ENCODE results near the gene CDH4. TPM values are rescaled to one million over a fixed set of nuclear protein-coding genes. Genes with fewer than 3 reads are reported as not detected.
"Not testable (repeated sequence)": the region's sequence is repeated elsewhere in the genome, so short reads cannot be mapped to it uniquely, and the experiment has no call there.

The CDH4 gene
- polyA plus RNA-seq, 5 donors, result 3.6 to 8.1 (median 4.7) TPM

DNA sequence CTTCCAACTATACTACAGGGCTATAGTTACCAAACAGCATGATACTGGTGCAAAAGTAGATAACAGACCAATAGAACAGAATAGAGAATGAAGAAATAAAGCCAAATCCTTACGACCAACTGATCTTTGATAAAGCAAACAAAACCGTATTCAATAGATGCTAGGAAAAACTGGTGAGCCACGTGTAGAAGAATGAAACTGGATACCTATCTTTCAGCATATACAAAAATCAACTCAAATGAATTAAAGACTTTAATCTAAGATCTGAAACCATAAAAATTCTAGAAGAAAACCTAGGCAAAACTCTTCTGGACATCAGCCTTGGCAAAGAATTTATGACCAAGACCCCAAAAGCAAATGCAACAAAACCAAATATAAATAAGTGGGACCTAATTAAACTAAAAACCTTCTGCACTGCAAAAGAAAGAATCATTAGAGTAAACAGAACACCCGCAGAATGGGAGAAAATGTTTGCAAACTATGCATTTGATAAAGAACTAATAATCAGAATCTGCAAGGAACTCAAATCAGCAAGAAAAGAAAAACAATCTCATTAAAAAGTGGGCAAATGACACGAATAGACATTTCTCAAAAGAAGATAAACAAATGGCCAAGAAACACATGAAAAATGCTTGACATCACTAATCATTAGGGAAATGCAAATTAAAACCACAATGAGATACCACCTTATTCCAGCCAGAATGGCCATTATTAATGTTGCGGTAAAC is 703.8 kb downstream of the CDH4 start:
- no peak for DNase-seq

DNA sequence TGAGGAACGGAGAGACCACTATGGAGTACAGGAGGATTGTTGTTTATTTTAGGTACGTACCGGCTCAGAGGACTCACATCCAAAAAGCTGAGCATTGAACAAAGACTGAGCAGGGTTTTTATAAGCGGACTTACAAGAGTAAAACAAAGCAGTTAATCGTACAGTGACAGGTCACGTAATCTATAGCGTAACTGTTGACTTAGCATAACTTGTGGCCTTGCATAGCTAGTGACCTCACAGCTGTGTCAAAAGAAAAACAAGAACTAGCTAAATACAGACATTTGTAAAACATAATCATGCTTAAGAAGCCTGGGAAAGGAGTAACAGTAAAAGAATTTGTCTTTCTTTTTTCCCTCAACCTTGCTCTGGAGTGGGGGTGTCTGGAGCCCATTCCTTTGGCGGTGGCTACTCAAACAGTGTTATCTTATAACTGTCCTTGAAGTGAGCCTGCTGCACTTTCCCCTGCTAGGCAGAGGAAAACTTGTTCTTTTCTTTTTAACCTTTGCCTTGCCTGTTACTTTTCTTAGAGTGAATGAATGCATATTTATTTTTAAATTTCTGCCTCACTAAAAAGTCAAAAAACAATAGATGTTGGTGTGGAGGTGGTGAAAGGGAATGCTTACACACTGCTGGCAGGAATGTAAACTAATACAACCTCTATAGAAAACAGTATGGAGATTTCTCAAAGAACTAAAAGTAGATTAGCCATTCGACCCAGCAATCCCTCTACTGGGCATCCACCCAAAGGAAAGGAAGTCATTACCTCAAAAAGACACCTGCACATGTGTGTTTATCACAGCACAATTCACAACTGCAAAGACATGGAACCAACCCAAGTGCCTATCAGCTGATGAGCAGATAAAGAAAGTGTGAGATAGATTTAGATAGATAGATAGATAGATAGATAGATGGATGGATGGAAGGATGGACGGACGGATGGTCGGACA is 704.6 kb downstream of the CDH4 start:
- no peak for DNase-seq

DNA sequence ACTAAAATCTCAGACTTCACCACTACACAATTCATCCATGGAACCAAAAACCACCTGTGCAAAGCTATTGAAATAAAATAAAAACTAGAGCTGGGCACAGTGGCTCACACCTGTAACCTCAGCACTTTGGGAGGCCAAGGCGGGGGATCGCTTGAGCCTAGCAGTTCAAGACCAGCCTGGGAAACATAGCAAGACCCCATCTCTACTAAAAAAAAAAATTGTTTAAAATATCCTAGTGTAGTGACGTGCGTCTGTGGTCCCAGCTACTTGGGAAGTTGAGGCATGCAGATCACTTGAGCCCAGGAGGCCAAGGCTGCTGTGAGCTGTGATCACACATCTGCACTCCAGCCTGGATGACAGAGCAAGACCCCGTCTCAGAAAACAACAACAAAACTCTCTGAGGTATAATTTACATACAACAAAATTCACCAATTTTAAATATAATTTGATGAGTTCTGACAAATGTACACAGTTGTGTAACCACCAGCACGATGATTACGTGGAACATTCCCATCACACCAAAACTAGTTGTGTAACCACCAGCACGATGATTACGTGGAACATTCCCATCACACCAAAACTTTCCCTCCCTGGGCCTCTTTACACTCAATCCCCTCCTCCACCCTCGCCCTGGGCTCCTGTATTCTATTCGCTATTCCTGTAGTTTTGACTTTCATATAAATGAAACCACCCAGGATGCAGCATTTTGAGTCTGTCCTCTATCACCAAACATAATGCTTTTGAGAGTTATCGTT is 706.1 kb downstream of the CDH4 start:
- no peak for DNase-seq

DNA sequence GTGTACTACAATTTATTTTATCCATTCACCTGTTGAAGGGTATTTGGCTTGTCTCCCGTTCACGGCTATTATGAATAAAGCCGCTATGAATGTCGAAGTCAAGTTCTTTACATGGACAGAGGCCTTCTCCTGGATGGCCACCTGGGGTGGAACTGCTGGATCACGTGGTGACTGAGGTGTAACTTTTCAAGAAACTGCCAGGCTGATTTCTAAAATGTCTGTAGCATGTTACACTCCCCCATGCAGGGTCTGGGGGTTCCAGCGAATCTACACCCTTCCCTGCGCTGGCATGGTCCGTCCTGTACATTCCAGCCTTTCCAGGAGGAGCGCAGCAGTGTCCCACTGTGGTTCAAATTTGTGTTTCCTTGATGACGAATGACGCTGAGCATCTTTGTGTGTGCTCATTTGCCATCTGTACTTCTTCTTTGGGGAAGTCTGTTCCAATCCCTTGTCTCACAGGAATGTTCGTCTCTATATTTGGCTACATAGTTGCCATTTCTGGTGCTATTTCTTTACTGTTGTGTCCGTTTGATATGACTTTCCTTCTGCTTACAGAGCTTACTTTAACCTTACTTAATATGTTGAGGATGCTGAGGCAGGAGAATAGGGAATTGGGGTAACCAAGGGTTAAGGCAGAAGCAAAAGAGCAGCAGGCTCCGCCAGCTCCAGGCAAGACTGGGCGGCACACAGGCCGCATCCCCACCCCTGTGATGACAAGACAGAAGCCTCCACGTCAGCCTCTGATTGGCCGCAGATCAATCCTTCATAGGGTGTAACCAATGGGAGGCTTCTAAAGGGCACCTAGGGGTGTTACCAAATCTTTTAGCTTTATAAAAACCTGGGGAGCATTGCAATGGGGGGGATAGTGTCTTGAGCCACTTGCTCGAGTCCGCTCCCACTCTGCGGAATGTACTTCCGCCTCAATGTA is 707.0 kb downstream of the CDH4 start:
- DNase-seq, result no peak

DNA sequence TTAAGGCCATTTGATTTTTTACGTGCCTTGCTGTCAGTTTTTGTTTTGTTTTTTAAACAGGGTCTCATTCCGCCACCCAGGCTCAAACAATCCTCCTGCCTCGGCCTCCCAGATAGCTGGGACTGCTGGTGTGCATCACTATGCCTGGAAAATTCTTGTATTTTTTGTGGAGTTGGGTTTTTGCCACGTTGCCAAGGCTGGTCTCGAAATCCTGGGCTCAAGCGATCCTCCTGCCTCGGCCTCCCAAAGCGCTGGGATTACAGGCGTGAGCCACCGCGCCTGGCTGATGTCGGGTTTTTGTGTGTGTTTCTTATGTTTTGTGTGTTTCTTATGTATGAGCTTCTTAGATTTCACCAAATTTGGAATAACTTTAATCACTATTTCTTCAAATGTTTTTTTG is 708.8 kb downstream of the CDH4 start:
- no peak for DNase-seq

DNA sequence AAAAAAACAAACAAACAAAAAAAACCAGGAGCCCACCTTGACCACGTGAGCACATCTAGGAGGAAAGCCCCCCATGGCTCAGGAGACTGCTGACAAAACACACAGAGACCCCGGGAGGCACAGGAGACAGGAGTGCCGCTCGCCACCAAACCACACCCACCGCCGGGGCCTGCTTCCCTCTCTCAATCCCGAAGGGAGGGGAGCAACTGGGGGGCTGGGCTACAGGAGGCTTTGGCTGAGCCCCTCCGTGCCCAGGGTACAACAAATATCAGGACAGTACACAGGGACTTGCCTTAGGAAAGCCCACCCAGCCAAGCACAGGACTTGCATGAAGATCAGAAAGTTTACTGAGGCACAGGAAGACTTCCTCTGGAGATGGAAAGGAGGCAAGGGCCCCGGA is 711.1 kb downstream of the CDH4 start:
- no peak for DNase-seq

DNA sequence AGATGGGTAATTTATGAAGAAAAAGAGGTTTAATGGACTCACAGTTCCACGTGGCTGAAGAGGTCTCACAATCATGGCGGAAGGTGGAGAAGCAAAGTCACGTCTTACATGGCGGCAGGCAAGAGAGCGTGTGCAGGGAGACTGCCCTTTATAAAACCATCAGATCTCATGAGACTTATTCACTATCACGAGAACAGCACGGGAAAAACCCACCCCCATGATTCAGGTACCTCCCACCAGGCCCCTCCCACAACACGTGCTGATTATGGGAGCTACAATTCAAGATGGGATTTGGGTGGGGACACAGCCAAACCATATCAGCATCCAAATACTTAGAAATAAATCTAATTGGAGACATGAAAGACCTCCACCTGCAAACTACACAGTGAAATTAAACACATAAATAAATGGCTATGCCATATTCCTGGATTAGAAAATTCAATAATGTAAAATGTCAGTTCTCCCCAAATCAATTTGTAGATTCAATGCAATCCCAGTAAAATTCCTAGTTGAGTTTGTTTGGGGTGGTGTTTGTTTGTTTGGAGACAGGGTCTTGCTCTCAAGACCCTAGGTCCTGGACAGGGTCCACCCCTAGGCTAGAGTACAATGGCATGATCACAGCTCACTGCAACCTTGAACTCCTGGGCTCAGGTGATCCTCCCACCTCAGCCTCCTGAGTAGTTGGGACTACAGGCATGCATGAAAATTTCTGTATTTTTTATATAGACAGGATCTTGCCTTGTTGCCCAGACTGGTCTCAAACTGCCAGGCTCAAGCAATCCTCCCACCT is 712.0 kb downstream of the CDH4 start:
- no peak for DNase-seq

DNA sequence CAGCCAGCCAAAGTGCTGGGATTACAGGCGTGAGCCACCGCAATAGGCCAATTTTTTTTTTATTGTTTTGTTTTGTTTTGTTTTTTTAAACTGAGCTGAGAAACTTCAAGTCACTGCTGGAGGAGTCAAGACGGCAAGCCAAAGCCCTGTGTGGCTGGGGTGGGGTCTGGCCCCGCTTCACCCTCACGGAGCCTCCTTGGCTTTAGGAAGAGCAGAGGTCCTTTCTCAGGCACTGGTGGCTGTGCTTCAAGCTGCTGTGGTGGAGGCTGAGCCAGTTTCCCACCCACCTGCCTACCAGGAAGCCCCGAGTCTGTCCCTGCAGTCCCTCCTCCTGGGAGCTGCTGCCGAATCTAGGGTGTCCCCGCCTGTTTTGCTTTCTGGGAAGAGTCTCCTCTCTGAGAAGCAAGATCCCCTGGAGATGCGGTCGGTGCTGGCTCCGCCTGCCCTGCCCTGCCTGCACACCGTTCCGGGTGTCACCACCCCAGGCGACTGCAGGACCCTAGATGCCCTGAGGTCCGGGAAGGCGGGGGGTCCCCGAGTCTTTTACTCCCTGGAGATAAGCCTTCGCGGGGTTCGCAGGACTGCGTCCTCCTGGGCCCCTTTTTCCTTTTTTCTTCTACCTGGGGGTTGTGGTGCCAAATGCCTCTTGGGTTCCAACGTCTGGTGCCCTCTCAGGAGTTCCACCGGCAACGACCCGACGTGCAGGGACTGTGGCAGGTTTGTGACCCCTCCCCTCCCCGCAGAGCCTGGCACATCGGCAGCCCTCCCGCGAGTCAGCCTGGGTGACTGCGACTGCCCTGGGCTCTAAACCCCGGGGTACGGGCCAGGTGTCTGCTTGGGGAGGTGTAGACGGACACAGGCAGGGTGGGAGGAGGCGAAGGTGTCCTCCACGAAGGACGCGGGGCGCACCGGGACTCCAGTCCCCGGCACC is 712.9 kb downstream of the CDH4 start:
- DNase-seq, result no peak

DNA sequence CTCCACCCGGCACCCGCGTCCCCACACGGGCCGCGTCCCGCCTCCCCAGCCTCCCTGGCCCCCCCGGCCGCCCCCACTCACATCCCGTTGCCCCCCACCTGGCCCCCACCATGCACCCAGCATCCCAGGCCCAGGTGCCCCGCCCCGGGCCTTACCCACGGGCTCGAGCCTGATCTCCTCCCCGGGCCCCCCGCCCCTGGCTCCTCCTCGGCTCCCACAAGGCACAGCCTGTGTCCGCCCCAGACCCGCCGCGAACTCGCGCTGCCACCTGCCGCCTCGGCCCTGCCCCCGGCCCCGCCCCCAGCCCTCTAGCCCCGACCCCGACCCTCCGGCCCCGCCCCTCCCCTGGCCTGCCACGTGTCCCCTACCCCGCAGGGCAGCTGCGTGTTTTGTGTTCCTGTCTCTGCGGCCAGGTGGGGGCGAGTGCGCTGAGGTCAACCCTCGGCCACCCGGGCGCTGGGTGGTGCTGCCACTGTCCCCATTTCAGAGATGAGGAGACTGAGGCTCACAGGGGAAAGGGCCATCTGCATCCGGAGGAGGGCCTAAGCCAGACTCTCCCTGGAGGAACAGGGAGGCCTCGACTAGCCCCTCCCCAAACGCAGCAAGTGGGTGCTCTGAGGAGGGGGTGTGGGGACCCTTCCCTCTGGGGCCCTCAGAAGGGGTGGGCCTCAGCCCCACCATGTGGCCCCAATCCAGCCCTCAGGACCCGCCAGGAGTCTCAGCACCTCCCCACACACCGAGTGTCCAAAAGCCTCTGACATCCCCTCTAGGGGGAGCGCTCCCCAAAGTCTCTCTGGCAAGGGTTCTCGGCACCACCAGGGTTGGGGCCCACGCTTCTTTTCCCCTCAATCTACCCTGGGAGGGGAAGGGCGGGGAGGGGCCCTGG is 713.8 kb downstream of the CDH4 start:
- DNase-seq, result no peak

DNA sequence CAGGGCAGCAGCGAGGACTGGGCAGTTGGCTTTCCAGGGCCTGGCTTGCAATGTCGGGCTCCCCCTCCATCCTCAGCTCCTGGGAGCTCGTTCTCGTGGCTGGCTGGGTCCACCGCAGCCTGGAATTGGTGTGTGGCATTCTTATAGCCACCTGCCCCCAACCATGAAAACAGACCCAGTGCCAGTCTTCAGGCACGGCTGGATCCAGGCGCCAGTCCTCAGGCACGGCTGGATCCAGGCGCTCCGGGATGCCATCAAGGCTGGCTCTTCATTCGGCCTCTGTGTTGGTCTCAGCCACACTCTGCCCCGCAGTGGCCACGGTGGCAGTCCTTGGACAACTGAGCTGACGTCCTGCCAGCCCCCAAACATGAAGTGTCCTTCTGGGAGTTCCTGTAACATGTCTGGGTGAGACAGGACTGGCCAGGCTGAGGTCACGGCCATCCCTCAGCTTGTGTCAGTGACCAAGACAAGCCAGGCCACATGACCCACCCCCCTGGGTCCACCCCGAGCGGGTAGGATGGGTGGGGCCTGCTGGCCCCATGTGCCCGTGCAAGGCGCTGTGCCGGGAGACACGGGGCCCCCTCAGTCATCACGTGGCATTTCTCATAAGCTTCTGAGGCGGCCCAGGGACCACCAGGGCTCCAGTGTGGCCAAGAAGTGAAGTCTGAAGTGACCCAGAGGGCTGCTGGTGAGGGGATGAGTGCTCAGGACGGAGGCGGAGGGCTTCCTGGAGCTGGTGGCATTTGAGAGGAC is 714.6 kb downstream of the CDH4 start:
- DNase-seq, result no peak

DNA sequence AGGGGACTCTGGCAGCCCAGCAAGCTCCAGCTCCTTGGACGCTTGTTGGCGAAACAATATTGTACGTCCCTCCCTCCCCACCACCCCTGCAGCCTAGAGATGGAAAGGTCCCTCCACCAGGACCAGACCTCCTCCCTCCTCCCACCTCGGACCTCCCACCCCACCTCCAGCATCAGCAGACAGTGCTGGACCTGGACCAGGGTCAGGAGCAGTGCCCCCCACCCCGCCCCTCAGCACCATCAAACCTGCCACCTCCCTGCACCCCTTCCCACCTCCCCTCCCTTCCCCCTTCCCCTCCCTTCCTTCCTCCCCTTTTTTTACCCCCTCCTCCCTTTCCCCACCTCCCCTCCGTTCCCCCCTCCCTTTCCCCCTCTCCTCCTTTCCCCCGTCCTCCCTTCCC is 715.2 kb downstream of the CDH4 start:
- no peak for DNase-seq

DNA sequence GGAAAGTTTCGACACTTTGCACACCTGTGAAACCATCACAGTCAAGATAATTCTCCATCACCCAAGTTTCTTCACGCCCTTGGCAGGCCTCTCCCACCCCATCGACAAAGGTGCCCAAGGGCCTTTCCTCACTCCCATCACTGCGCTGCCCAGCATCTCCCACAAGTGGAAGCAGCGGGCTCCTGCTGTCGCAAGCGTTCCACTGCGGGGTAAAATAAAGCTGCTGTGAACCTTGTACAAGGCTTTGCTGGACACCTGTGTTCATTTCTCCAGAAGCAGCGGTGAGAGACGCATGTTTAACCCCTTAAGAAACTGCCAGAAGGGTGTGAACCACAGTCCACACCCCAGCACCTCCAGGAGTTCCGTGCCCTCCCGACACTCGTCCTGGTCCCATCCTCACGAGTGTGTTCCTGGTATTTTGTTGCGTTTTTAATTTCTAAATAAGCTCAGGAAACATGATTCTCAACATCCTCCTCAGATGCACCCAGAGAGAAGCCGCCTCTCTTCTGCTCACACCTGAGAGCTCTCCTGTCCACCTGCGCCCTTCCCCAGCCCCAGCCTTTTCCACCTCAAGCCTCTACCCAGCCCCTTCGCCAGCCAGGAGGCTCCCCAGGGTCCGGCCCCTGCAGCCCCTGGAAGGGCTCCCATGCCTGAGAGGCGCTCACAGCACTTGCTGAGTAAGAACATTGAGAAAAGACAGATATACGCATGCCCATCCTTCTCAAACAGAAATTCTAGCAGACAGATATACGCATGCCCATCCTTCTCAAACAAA is 716.2 kb downstream of the CDH4 start:
- no peak for DNase-seq

DNA sequence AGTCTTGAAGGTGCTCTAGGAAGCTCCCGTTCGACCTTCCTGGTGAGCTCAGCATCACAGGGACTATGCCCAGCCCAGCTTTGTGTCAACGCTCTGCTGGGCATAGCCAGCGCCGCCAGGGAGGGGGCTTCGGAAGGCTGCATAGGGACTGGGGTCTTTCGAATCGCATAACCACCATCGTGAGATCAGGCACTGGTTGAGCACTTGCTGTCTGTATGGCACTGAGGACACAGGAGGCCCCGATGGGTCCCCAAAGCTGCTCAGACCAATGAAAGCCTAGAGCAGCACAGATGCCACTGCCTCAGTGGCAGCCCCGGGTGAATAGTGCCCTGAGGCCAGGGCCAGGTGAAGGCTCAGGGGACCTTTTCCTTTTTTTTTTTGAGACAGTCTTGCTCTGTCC is 716.9 kb downstream of the CDH4 start:
- no peak for DNase-seq

DNA sequence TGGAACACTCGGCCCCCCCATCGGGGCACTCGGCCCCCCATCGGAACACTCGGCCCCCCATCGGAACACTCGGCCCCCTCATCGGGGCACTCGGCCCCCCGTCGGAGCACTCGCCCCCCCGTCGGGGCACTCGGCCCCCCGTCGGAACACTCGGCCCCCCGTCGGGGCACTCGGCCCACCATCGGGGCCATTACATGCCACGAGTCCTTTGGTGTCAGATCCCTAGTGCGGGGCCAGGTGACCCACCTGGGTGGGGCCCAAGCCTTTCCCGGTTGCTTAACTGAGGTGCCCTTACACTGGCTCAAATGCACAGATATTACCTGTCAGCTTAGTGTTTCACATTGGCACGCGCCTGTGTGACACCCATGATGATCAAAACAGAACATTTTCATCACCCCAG is 717.7 kb downstream of the CDH4 start:
- no peak for DNase-seq

DNA sequence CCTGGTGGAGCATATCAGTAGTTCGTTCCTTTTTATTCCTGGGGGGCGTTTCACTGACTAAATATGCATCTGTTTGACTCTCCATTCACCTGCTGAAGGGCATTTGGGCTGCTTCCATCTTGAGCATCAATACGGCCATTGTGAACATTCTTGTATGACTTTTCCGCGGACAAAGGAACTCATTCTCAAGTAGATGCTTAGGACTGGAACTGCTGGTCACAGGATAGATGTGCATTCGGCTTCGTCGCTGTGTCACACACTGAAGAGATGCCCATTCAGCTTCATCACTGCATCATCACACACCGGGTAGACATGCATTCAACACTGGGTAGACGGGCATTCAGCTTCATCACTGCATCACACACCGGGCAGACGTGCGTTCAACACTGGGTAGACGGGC is 718.3 kb downstream of the CDH4 start:
- no peak for DNase-seq

DNA sequence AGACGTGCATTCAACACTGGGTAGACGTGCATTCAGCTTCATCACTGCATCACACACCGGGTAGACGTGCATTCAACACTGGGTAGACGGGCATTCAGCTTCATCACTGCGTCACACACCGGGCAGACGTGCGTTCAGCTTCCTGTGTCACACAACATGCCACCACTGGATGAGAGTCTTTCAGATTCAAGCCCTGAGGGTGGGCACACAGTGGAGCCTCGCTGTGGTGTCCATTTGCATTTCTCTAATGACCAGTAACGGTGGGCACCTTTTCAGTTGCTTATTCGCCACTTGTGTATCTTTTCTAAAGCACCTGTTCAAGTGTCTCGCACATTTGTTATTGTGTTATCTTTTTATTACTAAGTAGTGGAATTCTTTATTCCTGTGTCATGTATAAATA is 719.5 kb downstream of the CDH4 start:
- DNase-seq, result not testable (repeated sequence)
